ENCODE results near the gene ID3.

Gene ID3

GRCh38 chr1:23528250-23528978 is 30.9 kb downstream of the ID3 start:
- TF ChIP-seq, protein P1, sequence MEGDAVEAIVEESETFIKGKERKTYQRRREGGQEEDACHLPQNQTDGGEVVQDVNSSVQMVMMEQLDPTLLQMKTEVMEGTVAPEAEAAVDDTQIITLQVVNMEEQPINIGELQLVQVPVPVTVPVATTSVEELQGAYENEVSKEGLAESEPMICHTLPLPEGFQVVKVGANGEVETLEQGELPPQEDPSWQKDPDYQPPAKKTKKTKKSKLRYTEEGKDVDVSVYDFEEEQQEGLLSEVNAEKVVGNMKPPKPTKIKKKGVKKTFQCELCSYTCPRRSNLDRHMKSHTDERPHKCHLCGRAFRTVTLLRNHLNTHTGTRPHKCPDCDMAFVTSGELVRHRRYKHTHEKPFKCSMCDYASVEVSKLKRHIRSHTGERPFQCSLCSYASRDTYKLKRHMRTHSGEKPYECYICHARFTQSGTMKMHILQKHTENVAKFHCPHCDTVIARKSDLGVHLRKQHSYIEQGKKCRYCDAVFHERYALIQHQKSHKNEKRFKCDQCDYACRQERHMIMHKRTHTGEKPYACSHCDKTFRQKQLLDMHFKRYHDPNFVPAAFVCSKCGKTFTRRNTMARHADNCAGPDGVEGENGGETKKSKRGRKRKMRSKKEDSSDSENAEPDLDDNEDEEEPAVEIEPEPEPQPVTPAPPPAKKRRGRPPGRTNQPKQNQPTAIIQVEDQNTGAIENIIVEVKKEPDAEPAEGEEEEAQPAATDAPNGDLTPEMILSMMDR (IDR thresholded peaks at IDR 0.05; ENCODE audit: low read depth, low read length), result no peak
- DNase-seq, result no peak
- no peak overlapping the region for H3K4me3 ChIP-seq (ENCODE audit: low read depth, low read length)
- H3K27ac ChIP-seq, result no peak overlapping the region
- H3K36me3 ChIP-seq, result peaks cover 14% of the 10 kb centered on the region
- no peaks in the 10 kb centered on the region for H3K27me3 ChIP-seq (ENCODE audit: insufficient read depth, low read depth, severe bottlenecking)
- H3K9me3 ChIP-seq (ENCODE audit: severe bottlenecking), result no peaks in the 10 kb centered on the region

GRCh38 chr1:23527900-23528249 is 31.4 kb downstream of the ID3 start:
- Histone ChIP-seq H3K9me3 (ENCODE audit: severe bottlenecking) (no peaks in the 10 kb centered on the region), H3K36me3 (peaks cover 20% of the 10 kb centered on the region), H3K4me3 (ENCODE audit: low read depth, low read length) (no peak overlapping the region), H3K27ac (no peak overlapping the region), H3K27me3 (ENCODE audit: insufficient read depth, low read depth, severe bottlenecking) (no peaks in the 10 kb centered on the region)
- no peak for DNase-seq
- TF ChIP-seq, protein P1 (IDR thresholded peaks at IDR 0.05; ENCODE audit: low read depth, low read length), result no peak

- TF ChIP-seq, protein P1 (IDR thresholded peaks at IDR 0.05; ENCODE audit: low read depth, low read length), result no peak
- Histone ChIP-seq H3K27ac (no peak overlapping the region), H3K4me3 (ENCODE audit: low read depth, low read length) (no peak overlapping the region)
Observed at GRCh38 chr1:23527366-23527765, 31.9 kb downstream of the ID3 start.

GRCh38 chr1:23526329-23527041 is 32.8 kb downstream of the ID3 start:
- TF ChIP-seq, protein P1 (IDR thresholded peaks at IDR 0.05; ENCODE audit: low read depth, low read length), result no peak
- Histone ChIP-seq H3K9me3 (ENCODE audit: severe bottlenecking) (no peaks in the 10 kb centered on the region), H3K4me3 (ENCODE audit: low read depth, low read length) (no peak overlapping the region), H3K27me3 (ENCODE audit: insufficient read depth, low read depth, severe bottlenecking) (no peaks in the 10 kb centered on the region), H3K36me3 (peaks cover 33% of the 10 kb centered on the region), H3K27ac (no peak overlapping the region)
- no peak for DNase-seq

More at GRCh38 chr1:23527366-23527765, 31.9 kb downstream of the ID3 start:
- Histone ChIP-seq H3K9me3 (ENCODE audit: severe bottlenecking) (no peaks in the 10 kb centered on the region), H3K27me3 (ENCODE audit: insufficient read depth, low read depth, severe bottlenecking) (no peaks in the 10 kb centered on the region), H3K36me3 (peaks cover 25% of the 10 kb centered on the region)
- DNase-seq, result no peak

DNA sequence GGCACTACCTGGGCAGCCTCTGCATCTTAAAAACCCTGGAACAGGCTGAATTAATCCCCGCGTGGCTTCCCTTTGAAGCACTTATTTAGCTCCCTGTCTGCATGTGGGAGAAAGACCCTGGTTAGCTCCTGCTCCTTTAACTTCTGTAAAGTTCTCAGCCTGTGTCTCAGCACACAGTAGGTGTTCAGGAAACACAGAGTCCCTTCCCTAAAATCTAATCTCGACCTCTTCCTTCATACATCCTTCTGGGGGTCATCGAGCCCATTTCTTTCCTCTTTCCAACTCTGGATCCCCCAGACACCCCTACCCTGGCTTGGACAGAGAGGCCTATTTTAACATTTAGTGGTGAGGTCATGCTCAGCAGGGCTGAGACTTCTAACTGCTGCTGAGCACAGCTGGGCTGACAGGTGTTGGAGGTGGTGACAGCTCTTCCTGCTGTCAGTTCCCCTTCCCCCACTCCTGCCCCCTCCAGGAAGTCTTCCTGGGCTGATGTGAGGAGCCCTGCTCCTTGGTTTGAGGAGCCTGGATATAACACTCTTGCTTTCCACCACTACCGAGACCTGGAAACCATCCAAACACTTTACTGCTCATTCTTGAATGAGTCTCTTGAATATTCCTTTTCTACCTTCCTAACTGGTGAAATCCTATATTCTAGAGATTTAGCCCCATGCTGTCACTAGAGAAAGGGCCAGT is 33.6 kb downstream of the ID3 start:
- TF ChIP-seq, protein P1 (IDR thresholded peaks at IDR 0.05; ENCODE audit: low read depth, low read length), result no peak
- H3K4me3 ChIP-seq (ENCODE audit: low read depth, low read length), result no peak overlapping the region
- H3K27ac ChIP-seq, result peak overlapping the region; percentile 60
- H3K36me3 ChIP-seq, result peaks cover 41% of the 10 kb centered on the region
- no peak for DNase-seq
- no peaks in the 10 kb centered on the region for H3K9me3 ChIP-seq (ENCODE audit: severe bottlenecking)
- H3K27me3 ChIP-seq (ENCODE audit: insufficient read depth, low read depth, severe bottlenecking), result no peaks in the 10 kb centered on the region
